Effector CD8-positive, alpha-beta T cell (primary cell): Measurements from ENCODE around the gene HSPD1.

Experiments used
- DNase-seq: peaks from one replicate; lab custom pipeline; 2025; lab: John Stamatoyannopoulos, UW
- total RNA-seq, 4 experiments: gene quantifications; one replicate each; lab custom pipeline; 2026; lab: John Stamatoyannopoulos, UW

The HSPD1 gene
- 155 to 584 (median 174) reads per million in 4 experiments for total RNA-seq

GRCh38 chr2:197499594-197500502 lies at the start of gene HSPD1, which contains the start of gene HSPE1:
Gene HSPD1, minus strand, starts transcription at chr2:197499840. Its CDS starts 992 bp downstream, at chr2:197498848.
Gene HSPE1, plus strand, starts transcription at chr2:197500379. Its CDS starts 58 bp downstream, at chr2:197500437.
- DNase-seq = peak; percentile 97

DNA sequence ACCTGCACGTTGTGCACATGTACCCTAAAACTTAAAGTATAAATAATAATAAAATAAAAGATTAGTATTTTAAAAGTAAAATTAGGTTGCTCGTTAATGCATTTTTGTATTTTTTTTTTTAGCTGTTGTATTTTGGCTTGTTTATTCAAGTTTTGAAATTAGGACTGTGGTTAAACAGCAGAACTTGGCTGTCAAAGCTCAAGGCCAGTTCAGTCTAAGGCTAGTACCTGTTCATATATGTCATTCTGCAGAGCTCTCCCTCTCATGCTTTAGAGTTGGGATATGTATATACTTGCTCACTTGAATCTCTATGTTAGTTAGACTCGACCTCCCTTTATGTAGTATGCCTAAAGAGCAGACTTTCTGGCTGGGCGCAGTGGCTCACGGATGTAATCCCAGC lies 48.9 kb upstream of the HSPD1 start:
- no peak for DNase-seq

DNA sequence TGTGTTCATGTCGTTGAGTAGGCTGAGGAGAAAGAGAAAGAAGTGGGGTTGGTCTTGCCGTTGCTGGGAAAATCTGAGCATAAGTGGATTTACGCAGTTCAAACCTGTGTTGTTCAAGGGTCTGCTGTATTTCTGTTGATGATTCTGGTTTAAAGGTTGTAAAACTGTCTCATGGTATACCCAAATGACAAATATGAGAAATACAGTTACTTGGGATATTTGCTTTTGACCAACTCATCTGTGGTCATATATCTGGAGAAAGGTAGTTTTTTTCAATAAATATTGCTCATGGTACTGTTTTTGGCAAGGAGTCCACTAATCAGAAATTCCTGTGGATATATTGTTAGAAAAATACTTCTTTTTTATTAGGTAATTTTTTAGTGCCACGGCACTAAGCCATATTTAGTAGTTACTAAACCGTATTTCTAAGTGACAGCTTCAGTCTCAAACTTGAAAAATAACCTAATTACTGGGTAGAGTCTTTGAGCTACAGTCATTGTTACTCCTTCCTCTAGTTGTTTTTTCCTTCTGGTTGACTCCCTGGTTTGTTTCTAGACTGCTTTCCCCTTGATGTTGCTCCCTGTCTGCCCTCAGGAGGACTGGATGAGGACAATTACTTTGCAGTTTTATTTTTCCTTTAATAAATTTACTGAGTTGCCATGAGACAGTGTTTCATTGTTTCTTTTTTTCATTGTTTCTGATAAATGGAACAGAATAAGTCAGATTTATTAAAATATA lies 47.7 kb upstream of the HSPD1 start:
- DNase-seq = no peak

- no peak for DNase-seq
Observed at GRCh38 chr2:197543206-197543605, 43.6 kb upstream of the HSPD1 start.

GRCh38 chr2:197539734-197540133 lies 40.1 kb upstream of the HSPD1 start:
- no peak for DNase-seq

- no peak for DNase-seq
Observed at GRCh38 chr2:197538412-197538811, 38.8 kb upstream of the HSPD1 start.

- no peak for DNase-seq
Observed at GRCh38 chr2:197517150-197517549, 17.5 kb upstream of the HSPD1 start.

GRCh38 chr2:197516393-197516761 lies 16.7 kb upstream of the HSPD1 start:
- peak; percentile 28 for DNase-seq

DNA sequence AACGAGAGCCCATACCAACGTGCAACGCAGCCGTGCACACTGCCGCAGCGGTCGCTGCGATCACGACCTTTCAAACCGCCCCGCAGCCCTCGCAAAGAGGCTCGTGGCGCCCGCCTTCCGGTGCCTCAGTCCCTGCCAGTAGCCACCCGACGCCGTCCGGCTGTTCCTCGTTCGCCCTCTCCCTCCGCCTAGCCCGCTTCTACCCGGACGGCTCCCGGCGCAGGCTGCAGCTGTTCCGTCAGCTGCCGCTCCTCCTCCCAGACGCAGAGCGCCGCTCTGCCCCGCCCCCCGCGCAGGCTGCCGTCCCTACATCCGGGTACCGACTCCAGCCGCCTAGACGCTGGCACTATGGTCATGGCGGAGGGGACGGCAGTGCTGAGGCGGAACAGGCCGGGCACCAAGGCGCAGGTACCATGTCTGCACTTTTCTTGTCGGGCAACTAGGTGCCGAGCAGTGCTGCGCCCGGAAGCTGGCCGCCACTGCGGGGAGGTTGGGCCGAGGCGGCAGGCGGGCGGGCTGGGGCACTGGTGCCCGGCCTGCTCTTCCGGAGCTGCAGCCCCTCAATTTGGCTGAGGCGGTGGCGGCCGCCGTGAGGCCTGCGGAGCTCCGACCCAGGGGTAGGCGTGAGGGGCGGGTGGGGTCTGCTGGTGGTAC lies 16.2 kb upstream of the HSPD1 start, which contains the start of gene MOB4:
Gene MOB4 (plus strand): TSS at position 328 of the 654 bp plus-strand sequence. CDS start 21 bp downstream, at position 349.
- peak; percentile 84 for DNase-seq

DNA sequence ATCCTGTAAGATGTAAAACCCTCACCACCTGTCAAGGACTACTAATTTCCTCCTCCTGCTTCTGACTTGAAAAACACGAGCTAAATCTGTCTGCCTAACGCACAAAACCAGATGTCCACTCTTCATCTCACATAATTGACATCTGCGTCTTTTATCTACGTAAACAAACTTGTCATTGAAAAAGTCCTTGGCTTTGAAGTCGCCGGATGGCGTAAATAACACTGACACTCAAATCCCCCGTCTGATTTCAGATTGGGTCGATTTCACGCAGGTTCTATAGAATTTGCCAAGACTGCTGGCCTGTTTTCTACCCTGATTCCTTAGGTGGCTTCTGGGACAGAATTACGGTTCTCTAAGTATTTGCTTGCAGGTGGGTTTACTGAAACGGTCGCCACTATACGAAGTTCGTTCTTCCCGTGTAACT lies 15.7 kb upstream of the HSPD1 start:
- peak; percentile 53 for DNase-seq

GRCh38 chr2:197514754-197515153 lies 15.1 kb upstream of the HSPD1 start:
- no peak for DNase-seq

GRCh38 chr2:197513915-197514314 lies 14.3 kb upstream of the HSPD1 start:
- no peak for DNase-seq

DNA sequence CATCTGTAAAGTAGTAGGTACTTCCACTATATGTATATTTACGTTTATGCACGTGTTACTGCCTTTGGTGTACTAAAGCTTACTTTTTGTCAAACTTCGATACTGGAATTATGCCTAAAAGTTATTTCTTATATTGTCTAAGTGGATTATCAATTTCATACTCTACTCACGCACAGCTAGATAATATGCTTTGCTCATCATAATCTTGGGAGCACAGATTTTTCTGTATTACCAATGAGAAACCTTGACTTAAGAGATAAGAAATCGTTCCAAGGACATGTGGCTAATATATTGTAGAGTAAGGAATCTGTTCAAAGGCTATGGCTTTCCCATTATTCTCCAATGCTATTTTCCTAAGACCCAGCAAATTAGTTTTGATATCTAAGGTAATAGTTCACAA lies 7.0 kb upstream of the HSPD1 start:
- DNase-seq = no peak

DNA sequence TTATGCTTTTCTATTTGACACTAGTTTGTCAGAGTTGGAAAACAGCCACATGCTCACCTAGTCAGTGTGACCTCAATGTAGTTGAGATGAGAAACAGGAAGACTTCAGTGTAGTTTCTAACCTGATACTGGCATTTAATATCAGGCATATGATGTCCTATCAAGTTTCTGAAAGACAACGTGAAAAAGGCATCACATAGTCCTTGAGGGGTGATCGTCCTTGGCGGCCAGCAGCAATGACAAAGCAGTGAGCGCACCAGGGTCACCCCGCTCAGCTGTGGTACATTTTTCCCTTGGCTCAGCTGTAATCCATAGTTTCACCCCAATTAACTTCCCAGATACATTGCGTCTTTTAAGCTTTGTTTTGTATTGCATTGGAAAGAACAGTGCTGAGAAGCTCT lies 4.9 kb upstream of the HSPD1 start:
- DNase-seq = no peak

DNA sequence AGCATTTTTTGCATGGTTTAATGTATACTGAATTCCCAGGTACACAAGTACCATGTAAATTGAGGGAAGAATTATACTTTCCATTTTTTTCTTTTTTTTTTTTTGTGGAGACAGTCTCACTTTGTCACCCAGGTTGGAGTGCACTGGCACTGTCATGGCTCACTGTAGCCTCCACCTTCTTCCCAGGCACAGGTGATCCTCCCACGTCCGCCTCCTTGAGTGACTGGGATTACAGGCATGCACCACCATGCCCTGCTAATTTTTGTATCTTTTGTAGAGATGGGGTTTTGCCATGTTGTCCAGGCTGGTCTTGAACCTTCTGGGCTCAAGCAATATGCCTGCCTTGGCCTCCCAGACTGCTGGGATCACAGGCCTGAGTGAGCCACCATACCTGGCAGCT lies 4.4 kb upstream of the HSPD1 start:
- DNase-seq = no peak

GRCh38 chr2:197502685-197503084 lies 3.0 kb upstream of the HSPD1 start:
- no peak for DNase-seq

DNA sequence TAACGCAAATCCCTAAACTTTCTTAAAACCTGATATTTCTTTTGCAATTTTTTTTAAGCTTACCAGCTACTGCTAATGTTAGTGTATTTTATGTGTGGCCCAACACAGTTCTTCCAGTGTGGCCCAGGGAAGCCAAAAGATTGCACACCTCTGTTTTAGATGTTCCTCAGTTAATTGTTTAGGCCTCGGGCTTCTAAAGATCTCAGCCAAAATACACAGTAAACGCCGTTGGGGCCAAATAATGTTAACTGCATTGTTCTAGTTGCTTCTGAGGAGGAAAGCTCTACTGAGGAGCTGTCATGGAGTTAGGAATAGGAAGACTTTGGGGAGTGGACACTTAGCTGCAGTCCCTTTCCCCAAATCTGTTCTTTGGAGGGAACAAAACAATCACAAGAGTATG lies 2.6 kb upstream of the HSPD1 start:
- DNase-seq = no peak

DNA sequence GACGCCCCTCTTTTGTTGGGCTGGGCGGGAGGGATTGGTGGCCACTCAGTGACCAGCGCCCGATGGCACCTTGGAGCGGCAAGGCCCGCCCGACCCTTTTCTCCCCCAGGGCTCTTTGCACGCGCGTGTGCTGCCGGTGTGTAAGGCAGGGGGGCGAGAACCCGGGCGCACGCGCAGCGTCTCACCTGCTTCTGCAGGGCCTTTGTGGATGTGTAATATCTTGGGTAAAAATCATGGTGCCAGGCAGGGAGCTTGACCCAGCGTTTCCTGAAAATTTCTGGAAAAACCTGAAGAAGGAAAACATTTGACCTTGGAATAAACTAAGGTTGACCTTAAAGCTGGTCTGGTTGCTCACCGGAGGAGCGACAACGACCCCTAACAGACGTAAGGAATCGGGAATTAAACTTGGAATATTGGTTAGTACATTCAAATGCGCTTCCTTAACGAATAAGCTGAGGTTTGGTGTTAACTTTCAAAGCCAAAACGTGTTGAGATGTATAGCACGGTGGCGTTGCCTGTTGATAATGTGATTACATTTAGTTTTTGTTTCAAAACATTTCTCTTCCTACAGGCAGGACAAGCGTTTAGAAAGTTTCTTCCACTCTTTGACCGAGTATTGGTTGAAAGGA lies 977 bp upstream of the HSPD1 start:
- no peak for DNase-seq

GRCh38 chr2:197498937-197499593 lies 575 bp downstream of the HSPD1 start:
- DNase-seq = peak; percentile 49

DNA sequence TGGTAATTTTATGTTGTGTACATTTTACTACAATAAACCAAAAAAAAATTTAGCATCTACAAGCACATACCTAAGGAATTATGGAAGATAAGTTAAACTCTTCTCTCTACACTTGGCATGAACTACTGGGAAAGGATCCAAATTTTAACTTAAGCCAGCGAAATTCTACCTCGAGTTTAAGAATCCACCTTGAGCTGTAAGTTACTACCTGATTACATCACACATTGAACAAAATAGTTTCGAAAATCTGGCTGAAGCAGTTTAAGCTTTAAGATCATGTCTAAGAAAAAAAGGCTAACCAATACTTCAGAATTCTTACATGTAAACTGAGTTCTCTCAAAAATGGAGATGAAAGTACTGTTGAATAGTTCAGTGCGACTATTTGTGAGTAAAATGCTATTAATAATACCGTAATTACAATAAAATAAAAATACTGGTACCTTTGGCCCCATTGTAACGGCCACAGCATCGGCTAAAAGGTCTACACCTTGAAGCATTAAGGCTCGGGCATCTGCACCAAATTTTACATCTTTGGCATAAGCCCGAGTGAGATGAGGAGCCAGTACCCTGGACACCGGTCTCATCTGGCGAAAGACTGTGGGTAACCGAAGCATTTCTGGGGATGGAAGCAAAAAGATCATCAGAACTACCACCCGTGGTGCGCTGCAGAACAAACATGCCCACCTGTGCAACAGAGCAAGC lies 1.3 kb downstream of the HSPD1 start:
- DNase-seq = no peak

DNA sequence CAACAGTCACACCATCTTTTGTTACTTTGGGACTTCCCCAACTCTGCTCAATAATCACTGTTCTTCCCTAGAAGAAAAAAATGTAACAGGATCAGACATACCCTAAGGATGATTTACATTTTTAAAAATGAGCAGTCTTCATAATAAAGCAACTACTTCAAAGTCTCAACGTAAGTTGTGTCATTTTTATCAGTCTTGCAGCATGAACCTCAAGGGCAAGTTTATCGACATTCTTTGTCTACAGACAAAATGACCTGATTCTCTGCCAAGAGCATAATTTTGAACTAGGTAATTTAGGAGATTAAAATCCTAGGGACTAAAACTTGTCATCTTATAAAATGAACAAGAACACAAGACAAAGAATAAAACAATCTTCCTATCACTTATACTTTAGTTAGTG lies 2.3 kb downstream of the HSPD1 start:
- no peak for DNase-seq
